Activated T-cell treated with anti-CD3 and anti-CD28 coated beads for 48 hours (primary cell): ENCODE results near the gene DMAP1.

ENCODE experiments used
- DNase-seq: peaks from one replicate; pipeline ENCODE4 v3.0.0-alpha.2; 2020; ENCODE audit warnings: low read depth

DMAP1 gene

DNA sequence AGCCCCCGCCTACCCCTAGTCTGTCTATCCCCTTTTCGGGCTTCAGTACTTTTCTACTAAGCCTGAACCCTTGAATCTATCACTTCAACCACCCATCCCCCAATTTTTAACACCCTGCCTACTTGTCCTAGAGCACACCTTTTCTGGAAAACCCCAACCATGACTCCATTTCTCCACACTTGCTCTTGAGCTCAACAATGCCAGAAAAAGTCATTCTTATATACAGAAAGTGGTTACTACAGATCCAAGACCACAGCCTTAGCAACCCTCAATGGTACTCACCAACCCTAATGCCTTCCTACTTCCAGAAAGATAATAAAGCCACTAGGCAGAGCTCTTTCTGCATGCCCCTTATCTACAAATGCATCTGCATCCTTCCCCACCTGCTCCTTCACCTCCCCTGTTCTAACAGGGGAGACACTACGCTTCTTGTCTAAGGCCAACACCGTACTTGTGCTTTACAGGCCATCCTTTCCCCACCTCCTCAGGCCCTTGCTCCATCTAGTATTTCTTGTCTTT lies 41.2 kb downstream of the DMAP1 start:
- no peak for DNase-seq

DNA sequence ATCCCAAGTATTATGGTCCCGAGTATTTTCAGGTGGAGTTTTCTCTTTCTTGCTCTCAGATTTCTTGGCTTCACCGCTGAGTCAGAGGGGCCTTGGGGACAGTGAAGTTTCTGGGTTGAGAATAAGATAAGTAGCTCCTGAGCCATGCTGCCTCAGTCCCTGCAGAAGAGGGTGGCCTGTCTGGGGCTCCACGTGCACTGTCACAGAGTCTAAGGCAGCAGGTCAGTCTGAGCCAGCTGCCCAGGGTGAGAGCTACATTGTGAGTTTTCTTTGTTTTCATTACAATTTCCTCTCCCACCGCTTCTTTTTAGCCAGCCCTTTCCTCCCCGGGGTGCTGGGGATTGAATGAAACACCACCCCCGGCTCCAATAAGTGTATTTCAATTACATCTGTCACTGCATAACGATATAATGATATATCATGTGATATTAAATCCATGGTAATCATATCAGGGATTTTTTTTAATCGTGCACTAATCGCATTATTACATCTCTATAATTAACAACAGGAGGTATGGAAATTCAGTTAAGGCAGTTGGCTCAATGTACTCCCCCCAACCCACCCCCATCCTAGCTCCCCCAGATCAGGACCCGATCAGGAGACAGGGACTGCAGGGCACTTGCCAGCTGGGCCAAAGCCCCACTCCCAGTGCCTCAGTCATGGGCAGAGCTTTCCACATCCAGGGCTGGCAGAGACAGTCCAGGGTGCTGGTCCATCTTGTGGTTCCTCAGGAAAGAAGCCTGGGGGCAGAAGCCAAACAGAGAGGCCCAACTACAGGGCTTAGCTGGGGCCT lies 43.7 kb downstream of the DMAP1 start:
- no peak for DNase-seq

DNA sequence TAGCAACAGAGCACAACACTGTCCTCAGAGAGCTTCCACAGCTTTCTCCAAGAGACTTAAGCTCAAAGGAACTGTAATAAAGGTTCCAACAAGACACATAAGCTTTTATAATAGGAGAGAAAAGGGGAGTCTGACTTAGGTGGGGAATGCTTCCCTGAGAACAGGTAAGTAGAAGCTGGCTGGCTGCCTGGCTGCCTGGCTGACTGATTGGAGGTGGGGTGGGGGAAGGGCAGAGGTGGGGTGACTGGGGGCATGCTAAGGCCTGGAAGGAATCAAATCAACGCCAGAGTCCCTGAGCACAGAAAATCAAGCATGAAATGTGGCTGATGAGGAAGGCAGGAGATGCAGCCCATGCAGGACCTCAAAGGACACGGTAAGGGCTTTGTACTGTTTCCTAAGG lies 45.8 kb downstream of the DMAP1 start:
- no peak for DNase-seq

DNA sequence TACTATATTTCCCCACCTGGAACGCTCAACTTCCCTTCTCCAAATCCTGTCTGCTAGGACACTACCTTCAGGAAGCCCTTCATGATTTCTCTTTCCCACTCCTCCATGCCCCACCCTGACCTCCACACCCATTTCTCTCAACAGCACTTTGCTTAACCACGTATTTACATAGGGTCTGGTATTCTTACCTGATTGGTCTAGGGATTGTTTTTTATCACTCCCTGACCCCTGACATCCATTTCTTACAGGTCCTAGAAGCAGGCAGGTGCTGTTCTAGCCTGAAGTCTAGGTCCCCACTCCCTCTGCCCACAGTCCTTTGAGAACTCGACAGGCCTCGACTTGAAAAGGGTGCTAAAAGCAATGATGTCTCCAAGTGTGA lies 47.5 kb downstream of the DMAP1 start:
- DNase-seq: no peak

DNA sequence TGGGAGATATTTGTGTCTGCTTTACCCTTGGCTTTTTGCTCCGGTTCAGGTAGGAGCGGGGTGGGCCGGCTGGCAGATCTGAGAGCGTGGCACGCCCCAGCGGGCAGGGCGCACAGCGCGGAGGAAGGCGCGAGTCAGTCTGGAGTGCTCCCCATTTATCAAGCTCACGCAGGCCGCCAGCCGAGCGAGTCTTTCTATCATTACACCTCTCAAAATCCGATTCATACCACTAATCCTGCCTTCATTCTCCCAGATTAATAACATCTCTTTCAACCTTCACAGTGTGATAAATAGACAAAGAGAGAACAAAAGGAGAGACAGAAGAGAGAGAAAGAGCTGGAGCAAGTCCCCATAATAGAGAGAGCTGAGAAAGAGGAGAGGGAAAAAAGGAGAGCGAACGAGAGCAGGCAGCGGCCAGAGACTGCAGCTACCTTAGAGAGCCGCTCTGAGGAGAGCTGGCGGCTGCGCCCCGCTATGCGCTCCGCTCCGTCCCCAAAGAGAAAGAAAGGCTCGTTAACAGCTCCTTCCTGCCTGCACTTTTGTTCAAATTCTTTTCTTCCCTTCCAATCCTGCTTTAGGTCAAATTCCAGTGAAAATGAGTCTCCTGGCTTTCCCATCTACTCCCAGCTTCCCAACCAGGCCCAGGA lies 48.0 kb downstream of the DMAP1 start:
- no peak for DNase-seq

DNA sequence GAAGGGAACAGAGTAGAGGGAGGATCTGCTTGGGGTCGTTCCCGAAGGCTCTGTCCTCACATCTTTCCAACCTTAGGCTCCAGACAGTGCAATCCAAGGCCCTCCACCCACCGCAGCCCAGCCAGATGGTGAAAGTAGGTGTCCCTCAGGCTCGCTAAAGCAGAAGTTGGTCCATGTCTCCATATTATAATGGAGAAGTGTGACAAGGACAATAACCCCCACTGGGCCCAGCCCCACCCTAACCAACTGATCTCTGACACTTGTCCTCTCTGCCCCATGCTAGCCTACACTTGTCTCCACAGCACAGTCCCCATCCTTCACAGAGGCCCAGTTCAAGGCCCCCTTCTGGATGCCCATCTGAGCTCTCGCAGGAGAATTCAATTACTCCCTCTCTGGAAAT lies 48.7 kb downstream of the DMAP1 start:
- DNase-seq: no peak

DNA sequence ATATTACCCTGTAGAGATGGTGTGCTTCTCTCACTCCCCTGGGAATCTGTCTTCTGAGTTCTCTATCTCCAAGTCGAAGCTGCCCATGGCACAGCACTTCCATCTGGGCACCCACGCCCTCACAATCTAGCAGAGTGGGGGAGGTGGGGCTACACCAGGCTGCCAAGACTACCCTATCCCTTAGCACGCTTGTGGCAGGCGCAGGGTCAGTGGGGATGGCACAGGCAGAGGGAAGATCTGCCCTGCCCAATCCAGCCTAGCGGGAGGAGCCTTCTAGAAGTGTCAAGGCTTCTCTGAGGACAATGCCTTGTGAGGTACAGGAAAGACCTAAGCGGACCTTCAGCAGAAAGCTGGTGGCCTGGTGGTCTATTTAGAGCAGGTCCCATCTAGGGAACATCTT lies 49.1 kb downstream of the DMAP1 start:
- no peak for DNase-seq

DNA sequence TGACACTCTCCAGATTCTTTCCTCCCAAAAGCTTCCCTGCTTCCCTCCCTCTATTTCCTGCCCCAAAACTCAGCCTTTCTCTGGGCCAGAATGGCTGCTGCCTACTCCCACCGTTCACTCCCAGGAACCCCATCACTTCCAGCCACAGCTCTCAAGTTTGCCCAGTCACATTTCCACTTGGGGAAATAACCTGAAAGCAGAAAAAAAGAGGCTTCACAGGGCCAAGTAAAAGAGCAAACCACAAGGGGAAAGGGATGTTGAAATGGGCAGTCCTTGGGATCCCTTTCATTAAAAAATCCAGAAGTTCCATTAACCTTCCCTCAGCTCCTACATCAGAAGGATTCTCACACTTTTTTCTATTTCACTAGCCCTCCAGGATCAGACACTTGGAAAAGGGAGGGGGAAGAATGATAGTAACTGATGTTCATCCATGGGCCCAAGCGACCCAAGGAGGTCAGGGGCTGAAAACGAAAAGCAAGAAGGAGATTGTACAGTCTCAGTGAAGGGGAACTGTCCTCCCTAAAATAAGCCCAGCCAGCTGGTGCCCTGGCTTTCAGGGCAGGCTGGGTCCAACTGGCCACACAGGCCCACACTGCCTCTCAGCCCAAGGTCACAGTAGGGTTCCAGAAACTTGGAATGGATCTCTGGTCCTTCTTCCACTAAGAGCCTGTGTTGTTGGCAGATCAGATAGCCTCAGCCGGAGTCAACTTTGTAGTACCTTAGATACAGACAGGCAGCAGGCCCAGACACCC lies 49.7 kb downstream of the DMAP1 start:
- DNase-seq: no peak

DNA sequence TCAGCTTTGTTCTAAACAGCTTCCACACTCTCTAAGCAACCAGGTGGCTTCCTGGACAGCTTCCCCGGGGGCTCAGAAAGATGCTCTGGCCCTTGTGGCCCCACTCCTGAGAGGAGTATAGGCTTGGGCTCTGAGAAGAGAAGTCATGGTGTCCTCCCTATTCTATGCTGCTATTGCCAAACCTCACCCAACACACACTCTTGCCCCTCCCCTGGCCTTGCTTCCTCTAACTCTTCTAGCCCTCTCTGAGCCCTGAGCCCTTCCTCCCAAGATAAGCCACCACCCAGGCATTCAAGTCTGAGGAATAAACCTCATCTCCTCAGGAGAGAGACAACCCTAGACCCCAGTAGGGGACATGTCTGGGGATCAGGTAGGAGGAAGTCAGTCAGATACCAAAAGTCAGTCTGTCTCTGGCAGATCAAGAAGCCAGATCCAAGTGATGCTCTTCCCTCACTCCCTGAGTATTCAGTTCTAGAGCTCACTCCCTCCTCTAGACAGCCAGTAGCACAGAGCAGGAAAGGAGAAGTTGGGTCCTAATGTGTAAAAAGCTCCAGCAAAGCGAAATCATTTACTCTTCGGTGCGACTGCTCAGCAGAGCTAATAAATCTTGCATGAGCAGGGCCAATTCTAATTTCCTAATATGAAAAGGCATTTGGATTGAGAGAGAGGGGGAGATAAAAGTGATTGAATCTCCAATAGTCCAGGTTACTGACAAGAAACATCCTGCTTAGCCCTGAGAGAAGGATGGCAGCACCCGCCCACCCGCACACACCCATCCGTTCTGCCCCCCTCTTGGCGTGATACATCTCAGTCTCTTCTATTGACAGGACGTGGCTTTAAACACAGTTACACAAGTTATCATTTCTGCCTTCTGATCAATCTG lies 50.5 kb downstream of the DMAP1 start:
- DNase-seq: no peak

DNA sequence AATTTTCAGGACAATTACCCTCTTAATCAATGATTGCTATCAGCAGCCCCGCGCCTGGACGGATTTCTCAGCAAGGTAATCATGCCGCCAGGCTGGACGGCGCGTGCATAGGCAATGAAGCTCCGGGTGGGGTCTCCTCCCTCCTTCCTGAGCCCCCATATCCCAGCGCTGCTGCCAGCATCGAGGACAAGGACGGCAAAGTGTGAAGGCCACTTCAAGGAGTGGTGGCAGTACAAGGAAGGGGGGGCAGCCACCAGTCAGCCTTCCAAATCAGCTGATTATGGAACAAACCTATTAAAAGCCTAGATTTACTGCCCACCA lies 51.1 kb downstream of the DMAP1 start:
- DNase-seq: no peak

DNA sequence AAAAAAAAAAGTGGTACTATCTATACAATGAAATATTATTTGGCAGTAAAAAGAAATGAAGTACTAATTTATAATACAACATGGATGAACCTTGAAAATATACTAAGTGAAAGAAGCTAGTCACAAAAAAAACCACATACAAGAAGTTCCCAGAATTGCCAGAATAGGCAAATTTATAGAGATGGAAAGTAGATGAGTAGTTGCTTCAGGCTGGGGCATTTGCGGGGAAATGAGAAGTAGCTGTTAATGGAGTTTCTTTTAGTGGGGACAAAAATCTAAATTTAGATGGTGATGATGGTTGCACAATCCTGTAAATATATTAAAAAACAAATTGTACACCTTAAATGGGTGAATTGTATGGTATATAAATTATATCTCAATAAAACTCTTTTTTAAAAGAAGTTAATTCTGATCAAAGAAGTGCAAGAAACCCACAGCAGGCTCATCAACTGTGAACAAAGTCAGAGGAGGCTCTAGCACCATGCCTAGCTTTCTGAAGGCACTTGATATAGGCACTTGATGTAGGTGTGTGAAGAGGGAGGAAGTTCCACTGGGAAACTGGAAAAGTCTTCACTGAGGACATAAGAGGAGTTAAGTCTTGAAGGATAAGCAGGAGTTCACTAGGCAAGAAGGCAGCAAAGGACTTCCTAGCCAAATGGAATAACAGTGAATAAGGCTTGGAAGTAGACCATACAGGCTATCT lies 52.5 kb downstream of the DMAP1 start:
- no peak for DNase-seq

DNA sequence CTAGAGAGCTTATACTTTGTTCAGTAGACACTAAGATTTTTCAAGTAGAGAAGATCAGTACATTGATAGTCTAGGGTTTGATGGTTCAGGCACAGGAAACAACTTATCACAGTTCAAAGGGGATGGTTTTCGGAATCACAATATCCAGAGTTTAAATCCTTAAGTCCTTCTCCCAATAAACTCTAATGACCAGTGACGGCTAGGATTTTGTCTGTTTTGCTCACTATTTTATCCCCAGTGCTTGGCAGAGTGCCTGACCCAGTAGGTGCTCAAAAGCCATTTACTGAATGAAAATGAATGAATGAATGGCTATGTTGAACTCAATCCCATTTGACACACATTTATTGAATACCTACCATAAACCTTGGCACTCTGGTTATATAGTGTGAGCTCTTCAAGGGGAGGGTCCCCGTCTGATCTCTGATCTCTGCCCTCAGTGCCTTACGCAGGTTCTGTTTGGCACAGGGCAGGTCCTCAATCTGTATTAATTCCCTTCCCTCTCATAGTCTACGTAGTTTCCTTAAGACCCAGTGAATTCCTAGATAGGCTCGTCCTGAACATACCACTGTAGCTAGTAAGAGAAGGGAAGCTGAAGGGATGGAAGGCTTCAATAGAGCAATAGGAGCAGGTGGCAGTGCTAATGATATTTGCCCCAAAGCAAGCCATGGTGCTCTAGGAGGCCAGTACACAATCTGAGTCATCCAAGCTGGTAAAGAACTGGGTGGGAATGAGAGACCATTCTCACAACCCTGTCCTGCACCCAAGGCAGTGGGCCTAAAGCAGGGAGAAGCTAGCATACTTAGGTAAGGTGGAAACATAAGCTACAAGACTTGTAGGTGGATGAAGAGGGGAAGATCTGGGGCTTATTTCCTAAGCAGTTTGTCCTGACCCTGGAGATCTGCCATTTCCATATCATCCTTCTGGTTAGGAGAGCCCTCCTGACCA lies 53.4 kb downstream of the DMAP1 start:
- DNase-seq: no peak

DNA sequence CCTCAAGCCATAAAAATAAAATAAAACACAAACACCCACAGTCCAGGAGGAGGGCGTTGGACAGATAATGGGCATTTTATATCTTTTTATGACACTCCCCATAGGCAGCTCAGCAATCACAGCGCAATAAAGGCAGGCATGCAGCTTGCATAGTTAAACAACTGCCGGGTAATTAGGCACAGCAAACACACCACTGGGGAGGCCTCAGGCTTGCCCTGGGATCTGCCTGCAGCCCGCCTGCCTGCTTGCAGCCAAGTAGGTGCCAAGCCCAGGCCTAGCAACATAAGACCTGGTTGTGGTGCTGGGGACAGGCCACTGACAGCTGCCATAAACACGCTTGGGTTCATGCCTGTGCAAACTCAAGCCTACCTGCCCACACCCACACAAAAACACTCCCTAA lies 54.2 kb downstream of the DMAP1 start:
- no peak for DNase-seq

DNA sequence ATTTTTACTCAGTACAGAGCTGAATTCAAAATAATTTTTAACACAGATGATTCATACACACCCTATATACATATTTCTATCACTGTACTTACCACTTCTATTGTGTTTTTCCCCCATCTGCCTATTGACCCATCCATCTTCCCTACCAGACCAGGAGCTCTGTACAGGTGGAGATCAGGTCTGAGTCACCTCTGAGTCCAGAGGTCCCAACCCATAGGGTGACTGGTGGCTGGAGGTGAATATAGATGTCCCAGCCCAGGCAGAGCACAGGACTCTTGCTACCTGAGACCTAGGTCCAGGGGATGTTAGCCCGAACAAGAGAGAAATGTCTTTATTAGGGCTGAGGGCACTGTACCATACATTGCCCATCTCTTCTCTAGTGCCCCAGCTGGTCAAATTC lies 54.8 kb downstream of the DMAP1 start:
- DNase-seq: no peak
